GM08714 (cell line): Measurements from ENCODE around the gene MUC5B.

ENCODE experiments used
- H3K4me3 ChIP-seq: fragments of 200-500 bp; sonication (Bioruptor generic); 2 replicates; pipeline ENCODE4 v1.5.1; 2014; ENCODE audit warnings: mild to moderate bottlenecking, low read length, inconsistent platforms
- ZNF274 ChIP-seq: IDR thresholded peaks from 2 replicates; pipeline ENCODE4 v1.6.1; 2012; ENCODE audit warnings: mild to moderate bottlenecking, low read depth, low read length

The MUC5B gene

DNA sequence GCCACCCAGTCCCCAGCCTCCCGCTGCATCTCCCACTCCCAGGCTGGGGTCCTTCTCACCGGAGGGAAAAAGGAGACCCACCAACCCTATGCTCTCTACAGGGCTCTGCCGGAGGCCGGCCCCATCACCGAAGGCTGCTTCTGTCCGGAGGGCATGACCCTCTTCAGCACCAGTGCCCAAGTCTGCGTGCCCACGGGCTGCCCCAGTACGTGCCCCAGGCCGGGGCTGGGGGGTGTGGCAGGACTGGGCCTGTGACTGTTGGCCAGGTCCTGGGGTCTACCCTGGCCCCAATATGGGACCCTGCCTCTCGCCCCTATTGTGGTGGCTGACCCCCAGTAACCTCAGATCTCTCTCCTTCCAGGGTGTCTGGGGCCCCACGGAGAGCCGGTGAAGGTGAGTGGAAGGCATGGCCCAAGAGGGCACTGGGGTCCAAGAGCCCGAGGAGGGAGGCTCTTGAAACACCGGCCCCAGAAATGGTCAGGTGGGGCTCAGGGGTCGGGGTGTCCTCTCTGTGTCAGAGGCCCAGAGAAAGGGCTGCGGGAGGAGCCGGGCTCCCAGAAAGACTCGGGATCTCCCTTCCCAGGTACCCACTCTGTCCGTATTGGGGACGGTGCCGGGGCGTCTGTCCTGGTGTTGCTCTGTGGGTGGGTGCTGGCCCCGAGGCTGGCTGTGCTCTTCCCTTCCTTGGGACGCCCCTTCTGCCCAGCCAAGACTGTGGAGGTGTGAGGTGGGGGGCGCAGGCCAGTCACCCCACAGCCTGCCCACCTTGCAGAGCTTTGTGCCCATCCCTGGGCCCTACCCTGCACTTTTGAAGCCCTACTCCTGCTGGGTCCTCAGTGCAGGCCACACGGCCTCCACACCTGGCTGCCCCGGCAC lies 26.1 kb upstream of the MUC5B start:
- TF ChIP-seq ZNF274 = no peak
- H3K4me3 ChIP-seq = no peak overlapping the region

GRCh38 chr11:1197431-1197885 lies 25.4 kb upstream of the MUC5B start:
- no peak overlapping the region for H3K4me3 ChIP-seq
- no peak for TF ChIP-seq ZNF274

DNA sequence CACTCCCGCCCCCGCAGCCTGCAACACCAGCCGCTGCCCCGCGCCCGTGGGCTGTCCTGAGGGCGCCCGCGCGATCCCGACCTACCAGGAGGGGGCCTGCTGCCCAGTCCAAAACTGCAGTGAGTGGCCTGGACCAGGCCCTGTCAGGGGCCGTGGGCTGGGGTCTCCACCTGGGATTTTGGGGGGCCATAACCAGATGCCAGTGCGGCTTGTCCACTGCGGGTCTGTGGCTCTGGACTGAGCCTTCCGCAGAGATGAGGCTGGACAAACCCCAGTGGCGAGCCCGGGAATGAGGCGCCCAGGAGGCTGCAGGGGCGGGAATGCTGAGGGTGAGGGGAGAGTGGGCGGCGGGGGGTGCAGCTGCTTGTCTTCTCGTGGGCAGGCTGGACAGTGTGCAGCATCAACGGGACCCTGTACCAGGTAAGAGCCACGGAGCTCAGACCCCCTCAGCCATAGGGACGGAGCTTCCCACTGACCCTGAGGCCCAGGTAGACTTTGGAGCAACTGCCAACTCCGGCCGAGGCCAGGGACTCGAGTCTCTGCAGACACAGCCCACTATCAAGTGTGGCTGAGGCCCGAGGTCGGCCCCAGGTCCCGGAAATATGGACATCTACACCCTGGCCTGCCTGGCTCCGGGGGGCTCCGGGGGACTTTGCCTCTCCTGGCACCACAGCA lies 24.8 kb upstream of the MUC5B start:
- no peak overlapping the region for H3K4me3 ChIP-seq
- TF ChIP-seq ZNF274 = no peak

GRCh38 chr11:1198561-1199240 lies 24.2 kb upstream of the MUC5B start:
- no peak for TF ChIP-seq ZNF274
- H3K4me3 ChIP-seq = no peak overlapping the region

- no peak for TF ChIP-seq ZNF274
These were observed 23.6 kb upstream of the MUC5B start for GRCh38 chr11:1199241-1199750.

DNA sequence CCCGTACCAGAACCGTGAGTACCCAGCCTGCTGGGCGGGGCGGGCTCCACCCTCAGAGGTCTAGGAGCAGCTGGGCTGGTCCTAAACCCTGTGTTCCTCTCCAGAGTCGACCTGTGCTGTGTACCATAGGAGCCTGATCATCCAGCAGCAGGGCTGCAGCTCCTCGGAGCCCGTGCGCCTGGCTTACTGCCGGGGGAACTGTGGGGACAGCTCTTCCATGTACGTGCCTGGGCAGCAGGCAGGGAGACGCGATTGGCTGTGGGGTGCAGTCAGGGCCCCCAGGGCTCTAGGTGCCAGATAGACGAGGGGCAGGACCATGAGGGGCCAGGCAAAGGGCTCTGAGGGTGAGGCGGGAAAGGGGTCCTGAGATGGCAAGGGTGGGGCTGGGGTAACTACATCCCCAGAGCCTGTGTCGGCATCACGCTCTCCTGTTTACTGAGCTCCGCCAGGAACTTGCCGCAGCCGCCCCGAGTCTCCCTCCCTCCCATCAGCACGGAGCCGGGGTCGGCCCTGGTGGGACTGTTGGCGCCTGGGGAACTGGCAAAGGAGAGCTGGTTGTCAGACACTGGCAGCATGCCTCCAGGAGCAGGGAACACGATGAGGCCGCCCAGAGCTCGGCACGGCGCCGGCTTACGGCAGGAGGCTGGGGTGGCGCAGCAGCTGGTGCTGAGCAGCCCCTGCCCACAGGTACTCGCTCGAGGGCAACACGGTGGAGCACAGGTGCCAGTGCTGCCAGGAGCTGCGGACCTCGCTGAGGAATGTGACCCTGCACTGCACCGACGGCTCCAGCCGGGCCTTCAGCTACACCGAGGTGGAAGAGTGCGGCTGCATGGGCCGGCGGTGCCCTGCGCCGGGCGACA lies 22.9 kb upstream of the MUC5B start:
- TF ChIP-seq ZNF274 = no peak

More at GRCh38 chr11:1199241-1199750, 23.6 kb upstream of the MUC5B start:
- H3K4me3 ChIP-seq = no peak overlapping the region

DNA sequence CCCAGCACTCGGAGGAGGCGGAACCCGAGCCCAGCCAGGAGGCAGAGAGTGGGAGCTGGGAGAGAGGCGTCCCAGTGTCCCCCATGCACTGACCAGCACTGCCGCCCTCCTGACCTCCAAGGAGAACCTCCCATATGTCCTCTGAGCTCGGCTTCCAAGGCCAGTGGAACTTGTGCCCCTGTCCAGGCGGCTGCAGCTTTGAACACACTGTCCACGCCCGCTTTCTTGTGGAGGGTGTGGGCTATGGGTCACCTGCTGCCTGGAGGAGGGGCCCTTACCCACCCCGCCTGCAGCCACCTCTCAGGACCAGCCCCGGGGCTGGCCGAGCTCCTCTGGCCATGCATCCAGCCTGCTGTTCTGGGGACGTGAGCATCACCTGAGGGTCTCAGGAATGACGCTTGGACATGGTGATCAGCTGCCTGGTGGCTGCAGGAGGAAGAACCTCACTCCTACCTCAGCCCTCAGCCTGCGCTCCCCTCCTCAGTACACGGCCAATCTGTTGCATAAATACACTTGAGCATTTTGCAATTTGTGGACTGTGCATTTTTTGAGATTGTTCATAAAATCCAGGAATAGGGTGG lies 22.2 kb upstream of the MUC5B start:
- TF ChIP-seq ZNF274 = no peak
- H3K4me3 ChIP-seq = no peak overlapping the region

More for the DNA sequence above, 22.9 kb upstream of the MUC5B start:
- no peak overlapping the region for H3K4me3 ChIP-seq

GRCh38 chr11:1201395-1202153 lies 21.3 kb upstream of the MUC5B start:
- no peak for TF ChIP-seq ZNF274
- H3K4me3 ChIP-seq = no peak overlapping the region

- TF ChIP-seq ZNF274 = no peak
- H3K4me3 ChIP-seq = no peak overlapping the region
These were observed 20.6 kb upstream of the MUC5B start for GRCh38 chr11:1202154-1202775.

- H3K4me3 ChIP-seq = no peak overlapping the region
- no peak for TF ChIP-seq ZNF274
These were observed 19.9 kb upstream of the MUC5B start for GRCh38 chr11:1202776-1203504.

DNA sequence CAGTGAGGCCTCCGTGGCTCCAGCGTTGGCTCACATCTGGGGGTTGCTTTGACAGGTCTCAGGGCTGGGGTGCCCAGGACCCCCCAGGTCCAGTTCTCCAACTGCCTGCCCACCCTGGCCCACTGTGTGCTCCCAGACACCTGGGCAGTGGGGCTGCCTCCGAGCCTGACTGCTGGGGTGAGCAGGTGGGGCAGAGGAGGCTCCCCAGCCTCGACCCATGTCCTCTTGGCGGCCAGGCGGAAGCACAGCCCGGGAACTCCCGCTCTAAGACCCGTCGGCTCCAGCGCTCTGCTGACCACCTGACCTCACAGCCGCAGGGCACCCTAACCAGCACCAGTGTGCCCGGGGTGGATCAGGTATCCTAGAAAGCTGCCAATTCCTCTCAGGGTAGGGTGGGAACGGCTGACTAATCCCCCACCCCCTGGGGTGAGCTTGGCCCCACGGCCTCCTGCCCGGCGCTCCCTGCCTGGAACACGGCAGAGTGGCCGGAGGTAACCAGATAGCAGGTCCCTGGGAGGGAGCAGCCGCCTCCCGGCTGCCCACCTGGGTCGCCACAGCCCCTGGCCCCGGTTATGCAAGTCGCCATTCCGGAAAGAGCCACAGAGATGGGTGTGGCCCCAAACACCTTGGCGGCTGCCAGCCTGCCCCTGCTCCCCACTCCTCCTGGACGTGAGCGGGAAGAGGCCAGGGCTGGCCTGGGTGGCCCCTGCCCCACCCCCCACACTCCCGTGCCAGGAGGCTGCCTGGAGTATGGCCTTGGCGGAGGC lies 19.2 kb upstream of the MUC5B start:
- no peak overlapping the region for H3K4me3 ChIP-seq
- TF ChIP-seq ZNF274 = no peak
